NCI-H524 (cell line): ENCODE measurements around the gene NDUFAF4.

Source experiments
- DNase-seq, 2 experiments: peaks; one replicate each; lab custom pipeline; 2025; lab: John Stamatoyannopoulos, UW

NDUFAF4 gene

GRCh38 chr6:96897396-96898240 is at the start of gene NDUFAF4:
Gene NDUFAF4 (minus strand): TSS chr6:96897891. CDS start chr6:96897801, 90 bp downstream.
- peak; percentile 95 to 96 for DNase-seq

- no peak for DNase-seq
Measured at GRCh38 chr6:96947055-96947454, 49.4 kb upstream of the NDUFAF4 start.

GRCh38 chr6:96943555-96944215 is 46.0 kb upstream of the NDUFAF4 start:
- peak; percentile 11 to 71 for DNase-seq

- DNase-seq = no peak
Measured at GRCh38 chr6:96942676-96943075, 45.0 kb upstream of the NDUFAF4 start.

- DNase-seq = no peak
Measured at GRCh38 chr6:96940322-96940721, 42.6 kb upstream of the NDUFAF4 start.

GRCh38 chr6:96939007-96939805 is 41.5 kb upstream of the NDUFAF4 start:
- peak in 1 of 2 experiments; percentile 33 for DNase-seq

GRCh38 chr6:96934087-96934486 is 36.4 kb upstream of the NDUFAF4 start:
- no peak for DNase-seq

GRCh38 chr6:96931198-96931597 is 33.5 kb upstream of the NDUFAF4 start:
- no peak for DNase-seq

- no peak for DNase-seq
Measured at GRCh38 chr6:96929741-96930140, 32.0 kb upstream of the NDUFAF4 start.

- no peak for DNase-seq
Measured at GRCh38 chr6:96927660-96928059, 30.0 kb upstream of the NDUFAF4 start.

GRCh38 chr6:96926425-96926824 is 28.7 kb upstream of the NDUFAF4 start:
- DNase-seq = no peak

- no peak for DNase-seq
Measured at GRCh38 chr6:96925290-96925687, 27.6 kb upstream of the NDUFAF4 start.

GRCh38 chr6:96923871-96924493 is 26.3 kb upstream of the NDUFAF4 start:
- peak; percentile 86 to 89 for DNase-seq

- DNase-seq = no peak
Measured at GRCh38 chr6:96923400-96923799, 25.7 kb upstream of the NDUFAF4 start.

- DNase-seq = no peak
Measured at GRCh38 chr6:96917098-96917497, 19.4 kb upstream of the NDUFAF4 start.

GRCh38 chr6:96913621-96914020 is 15.9 kb upstream of the NDUFAF4 start:
- DNase-seq = peak; percentile 92 to 97

- DNase-seq = peak; percentile 60 to 68
Measured at GRCh38 chr6:96911751-96912150, 14.1 kb upstream of the NDUFAF4 start.

GRCh38 chr6:96911171-96911570 is 13.5 kb upstream of the NDUFAF4 start:
- DNase-seq = no peak

GRCh38 chr6:96909811-96910210 is 12.1 kb upstream of the NDUFAF4 start:
- peak in 1 of 2 experiments; percentile 28 for DNase-seq

- DNase-seq = no peak
Measured at GRCh38 chr6:96907498-96907897, 9.8 kb upstream of the NDUFAF4 start.

- no peak for DNase-seq
Measured at GRCh38 chr6:96900873-96901272, 3.2 kb upstream of the NDUFAF4 start.

- DNase-seq = peak in 1 of 2 experiments; percentile 35
Measured at GRCh38 chr6:96899451-96899998, 1.8 kb upstream of the NDUFAF4 start.
